ENCODE measurements around the gene PI4KA.

The PI4KA gene

GRCh38 chr22:20863366-20863765, 4.8 kb upstream of the PI4KA start:
- no peaks in the 10 kb centered on the region for H3K27me3 ChIP-seq (ENCODE audit: insufficient read depth, poor library complexity, severe bottlenecking)
- DNase-seq (ENCODE audit: low read depth in 1 of 2, low spot score in 1 of 2): peak in 1 of 2 experiments; percentile 77
- no peak for TF ChIP-seq CTCF (IDR thresholded peaks at IDR 0.05; ENCODE audit: insufficient read depth, low read length)
- TF ChIP-seq SPI1 (IDR thresholded peaks at IDR 0.05; ENCODE audit: borderline replicate concordance, low read depth): peak; percentile 30; the same call in 1 of the 2 replicates
- no peak overlapping the region for H3K4me3 ChIP-seq (replicated peaks; ENCODE audit: insufficient read depth, low read length)
- no peak overlapping the region for H3K27ac ChIP-seq (replicated peaks)

GRCh38 chr22:20862540-20862939, 3.9 kb upstream of the PI4KA start:
- TF ChIP-seq SPI1 (IDR thresholded peaks at IDR 0.05; ENCODE audit: borderline replicate concordance, low read depth) (no peak), POLR2AphosphoS5 (IDR thresholded peaks at IDR 0.05; ENCODE audit: low read depth) (no peak), REST (IDR thresholded peaks at IDR 0.05; ENCODE audit: insufficient replicate concordance, low read depth) (no peak), CTCF (IDR thresholded peaks at IDR 0.05; ENCODE audit: insufficient read depth, low read length) (no peak), GABPA (IDR thresholded peaks at IDR 0.05; ENCODE audit: low read depth) (no peak)
- no peak for DNase-seq (ENCODE audit: low read depth in 1 of 2, low spot score in 1 of 2)
- no peaks in the 10 kb centered on the region for H3K27me3 ChIP-seq (ENCODE audit: insufficient read depth, poor library complexity, severe bottlenecking)
- no peak overlapping the region for H3K27ac ChIP-seq (replicated peaks)
- H3K4me3 ChIP-seq (replicated peaks; ENCODE audit: insufficient read depth, low read length): no peak overlapping the region

GRCh38 chr22:20859615-20860014, 1.0 kb upstream of the PI4KA start:
- DNase-seq (ENCODE audit: low read depth in 1 of 2, low spot score in 1 of 2): no peak
- peak overlapping the region; percentile 71 for H3K4me3 ChIP-seq (replicated peaks; ENCODE audit: insufficient read depth, low read length)
- H3K27ac ChIP-seq (replicated peaks): peak overlapping the region; percentile 71
- H3K27me3 ChIP-seq (ENCODE audit: insufficient read depth, poor library complexity, severe bottlenecking): no peaks in the 10 kb centered on the region
- TF ChIP-seq CTCF (IDR thresholded peaks at IDR 0.05; ENCODE audit: insufficient read depth, low read length) (no peak), REST (IDR thresholded peaks at IDR 0.05; ENCODE audit: insufficient replicate concordance, low read depth) (no peak), GABPA (IDR thresholded peaks at IDR 0.05; ENCODE audit: low read depth) (no peak), SPI1 (IDR thresholded peaks at IDR 0.05; ENCODE audit: borderline replicate concordance, low read depth) (no peak)

- peak overlapping the region; percentile 72 for H3K27ac ChIP-seq (replicated peaks)
- TF ChIP-seq REST (IDR thresholded peaks at IDR 0.05; ENCODE audit: insufficient replicate concordance, low read depth): no peak
- no peak for TF ChIP-seq GABPA (IDR thresholded peaks at IDR 0.05; ENCODE audit: low read depth)
- TF ChIP-seq CTCF (IDR thresholded peaks at IDR 0.05; ENCODE audit: insufficient read depth, low read length): no peak
- DNase-seq (ENCODE audit: low read depth in 1 of 2, low spot score in 1 of 2): peak; percentile 78 to 85
Measured at GRCh38 chr22:20857838-20858614, 585 bp downstream of the PI4KA start.

More at GRCh38 chr22:20857838-20858614, 585 bp downstream of the PI4KA start:
- Histone ChIP-seq H3K4me3 (replicated peaks; ENCODE audit: insufficient read depth, low read length) (peak overlapping the region; percentile 91), H3K27me3 (ENCODE audit: insufficient read depth, poor library complexity, severe bottlenecking) (no peaks in the 10 kb centered on the region)

Data from HL-60 (cell line).